Left colon (tissue), 2 donors: Measurements from ENCODE around the gene ADCY3. TPM values are rescaled to one million over a fixed set of nuclear protein-coding genes. Genes with fewer than 3 reads are reported as not detected.

Source experiments
- ATAC-seq: fragments of 200-7000 bp; cut with Tn5 transposase; one replicate; pipeline ENCODE4 v1.9.1; 2020; ENCODE audit warnings: mild to moderate bottlenecking, moderate library complexity
- DNase-seq, 2 donors: peaks; one replicate each; pipeline ENCODE4 v3.0.0-alpha.2; 2020
- intact Hi-C, 2 donors: fragments of 100-400 bp; cut with DNase I in 1 of 2; cut with micrococcal nuclease in 1 of 2; formaldehyde crosslinking; loops; one replicate each; pipeline versions ENCODE4 v1.11.2 to v1.14.0; 2022; cut with DNase I, micrococcal nuclease
- total RNA-seq, 2 donors: library from RNA; stranded (reverse); fragmentation: NEBNext Ultra II Directional; extraction: Animal tissue kit (Norgen Biotek cat#: 25700); gene quantifications; one replicate each; pipeline ENCODE4 v1.2.1, GENCODE V29; 2021
- donor health status: DM: no; HTN: no; CAD: no.
- donor health status: DM: yes; HTN: yes; CAD: no.

Gene ADCY3
- total RNA-seq, 2 donors from 2014 or later = 30.2 to 36.7 TPM

DNA sequence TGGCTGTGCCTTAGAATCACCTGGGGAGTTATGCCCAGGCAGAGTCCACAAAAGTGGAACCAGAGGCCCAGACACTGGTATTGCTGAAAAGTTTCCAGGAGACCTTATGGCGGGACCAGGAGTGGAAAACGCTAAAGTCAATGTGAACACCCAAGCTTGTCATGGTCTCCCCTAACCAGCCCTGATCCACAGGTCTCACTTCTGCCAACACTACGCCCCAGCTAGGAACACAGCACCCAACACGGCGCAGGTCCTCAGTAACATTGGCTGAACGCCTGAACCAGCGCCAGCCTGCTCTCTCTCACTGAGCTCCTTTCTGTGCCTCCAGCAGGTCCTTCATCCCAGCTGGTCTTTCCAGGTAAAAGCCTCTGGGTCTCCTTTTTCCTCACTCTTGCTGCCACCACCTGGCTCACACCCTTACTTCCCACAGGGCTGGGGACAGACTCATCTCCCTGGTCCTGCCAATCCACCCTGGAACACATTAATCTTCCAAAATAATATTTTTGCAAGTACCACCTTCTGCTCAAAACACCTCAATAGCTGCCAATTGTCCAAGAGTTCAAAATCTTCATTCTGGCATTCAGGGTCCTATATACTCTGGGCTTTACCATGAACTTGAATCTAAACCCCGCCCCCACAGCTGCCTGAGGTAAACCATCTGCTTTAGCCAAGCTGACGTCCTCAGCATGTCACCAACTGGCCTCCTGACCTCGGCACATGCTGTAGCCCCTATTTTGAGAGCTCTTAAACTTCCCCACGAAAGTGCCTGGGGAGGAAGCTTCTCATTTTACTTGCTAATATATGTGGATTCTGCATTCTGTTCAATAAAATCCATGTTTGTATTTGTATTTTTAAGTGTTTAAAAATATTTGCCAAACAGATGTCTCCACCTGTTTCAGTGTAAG, 34.6 kb downstream of the ADCY3 start:
- DNase-seq (no peak), ATAC-seq (no peak)
- intact Hi-C loops = no loop called here

DNA sequence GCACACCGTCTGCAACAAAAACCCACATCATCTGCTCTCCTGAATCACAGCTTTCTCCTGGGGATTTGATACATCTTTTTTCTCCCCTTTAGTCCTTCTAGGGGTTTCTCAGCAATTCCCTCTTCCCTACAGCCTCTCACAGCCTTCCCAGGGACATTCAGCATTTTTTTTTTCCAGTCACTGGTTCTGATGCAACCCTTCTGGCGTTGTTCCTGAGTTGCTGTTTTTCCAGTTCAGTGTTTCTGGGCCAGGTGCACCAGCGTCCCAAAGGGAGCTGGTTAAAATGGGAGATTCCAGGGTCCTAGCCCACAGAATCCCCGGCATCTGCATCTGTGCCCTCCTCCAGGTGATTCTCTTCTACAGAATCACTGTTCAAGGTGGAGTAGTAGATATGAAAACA, 36.1 kb downstream of the ADCY3 start:
- intact Hi-C loops = no loop called here
- ATAC-seq (no peak), DNase-seq (no peak)

- intact Hi-C loops = no loop called here
- no peak for ATAC-seq
- DNase-seq = no peak
These were observed 38.4 kb downstream of the ADCY3 start for GRCh38 chr2:24881623-24882022.

DNA sequence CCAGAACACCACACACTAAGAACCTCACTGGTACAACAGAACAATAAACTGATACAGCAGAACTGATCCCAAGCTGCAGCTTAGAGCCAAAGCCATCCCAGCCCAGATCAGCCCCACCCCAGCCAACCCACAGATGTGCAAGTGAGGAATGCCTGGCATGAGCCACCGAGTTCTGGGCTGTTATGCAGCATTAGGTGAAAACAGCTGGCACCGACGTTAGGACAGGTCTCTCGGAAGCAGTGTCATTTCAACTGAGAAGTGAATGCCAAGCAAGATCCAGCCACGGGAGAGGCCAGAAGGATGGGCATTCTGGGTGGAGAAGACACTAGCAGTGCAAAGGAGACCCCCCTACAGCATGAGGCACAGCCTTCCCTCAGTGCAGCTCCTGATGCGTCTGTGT, 38.9 kb downstream of the ADCY3 start:
- ATAC-seq (no peak), DNase-seq (no peak)
- intact Hi-C loops = no loop called here

- no peak for ATAC-seq
- no peak for DNase-seq
- intact Hi-C loops = no loop called here
These were observed 41.7 kb downstream of the ADCY3 start for GRCh38 chr2:24878341-24878740.

- intact Hi-C loops = no loop called here
These were observed 42.4 kb downstream of the ADCY3 start for GRCh38 chr2:24877646-24878045.

GRCh38 chr2:24877067-24877466, 43.0 kb downstream of the ADCY3 start:
- no peak for DNase-seq
- ATAC-seq = no peak
- intact Hi-C loops = no loop called here

More at GRCh38 chr2:24877646-24878045, 42.4 kb downstream of the ADCY3 start:
- no peak for DNase-seq
- ATAC-seq = no peak

GRCh38 chr2:24875901-24876300, 44.1 kb downstream of the ADCY3 start:
- DNase-seq = no peak
- no peak for ATAC-seq
- intact Hi-C loops = no loop called here

DNA sequence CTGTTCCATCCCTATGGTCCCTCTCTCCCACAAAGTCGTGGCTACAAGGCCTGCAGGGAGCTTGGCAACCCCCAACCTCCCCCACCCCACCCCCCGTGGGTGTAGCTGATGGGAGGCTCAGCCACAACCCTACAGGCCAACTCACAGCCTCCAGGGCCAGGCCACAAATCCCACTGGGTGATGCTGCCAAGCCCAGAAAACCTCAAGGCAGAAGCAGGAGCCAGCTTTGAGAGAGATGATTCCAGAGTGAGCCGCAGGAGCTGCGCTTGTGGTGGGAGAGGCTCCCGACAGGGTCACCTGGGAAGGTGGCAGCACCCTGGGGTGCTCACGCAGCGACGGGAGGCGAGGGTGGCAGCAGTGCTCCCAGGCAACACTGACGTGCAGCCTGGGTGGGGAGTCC, 44.8 kb downstream of the ADCY3 start:
- DNase-seq (no peak), ATAC-seq (no peak)
- intact Hi-C loops = no loop called here

DNA sequence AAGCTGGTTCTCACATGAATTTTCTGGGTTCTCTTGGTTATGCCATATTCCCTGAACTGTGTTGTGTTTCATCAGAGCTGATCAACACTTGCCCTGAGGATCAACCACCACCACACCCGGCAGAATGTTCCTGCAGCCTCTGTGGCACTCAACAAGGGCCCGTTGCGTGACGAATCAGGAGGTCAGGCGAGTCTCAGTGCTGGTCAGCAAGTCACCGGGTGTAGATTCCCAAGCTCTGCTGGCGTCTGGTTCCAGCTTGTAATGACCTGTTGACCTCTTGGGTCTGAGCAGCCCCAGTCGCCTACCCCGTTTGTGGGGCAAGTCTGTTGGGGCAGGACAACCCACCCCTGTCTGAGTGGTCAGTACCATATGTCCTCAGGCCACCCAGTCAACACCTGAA, 46.0 kb downstream of the ADCY3 start:
- ATAC-seq = no peak
- intact Hi-C loops = no loop called here
- DNase-seq = no peak

- ATAC-seq = no peak
- intact Hi-C loops = no loop called here
These were observed 46.4 kb downstream of the ADCY3 start for GRCh38 chr2:24873619-24874018.

DNA sequence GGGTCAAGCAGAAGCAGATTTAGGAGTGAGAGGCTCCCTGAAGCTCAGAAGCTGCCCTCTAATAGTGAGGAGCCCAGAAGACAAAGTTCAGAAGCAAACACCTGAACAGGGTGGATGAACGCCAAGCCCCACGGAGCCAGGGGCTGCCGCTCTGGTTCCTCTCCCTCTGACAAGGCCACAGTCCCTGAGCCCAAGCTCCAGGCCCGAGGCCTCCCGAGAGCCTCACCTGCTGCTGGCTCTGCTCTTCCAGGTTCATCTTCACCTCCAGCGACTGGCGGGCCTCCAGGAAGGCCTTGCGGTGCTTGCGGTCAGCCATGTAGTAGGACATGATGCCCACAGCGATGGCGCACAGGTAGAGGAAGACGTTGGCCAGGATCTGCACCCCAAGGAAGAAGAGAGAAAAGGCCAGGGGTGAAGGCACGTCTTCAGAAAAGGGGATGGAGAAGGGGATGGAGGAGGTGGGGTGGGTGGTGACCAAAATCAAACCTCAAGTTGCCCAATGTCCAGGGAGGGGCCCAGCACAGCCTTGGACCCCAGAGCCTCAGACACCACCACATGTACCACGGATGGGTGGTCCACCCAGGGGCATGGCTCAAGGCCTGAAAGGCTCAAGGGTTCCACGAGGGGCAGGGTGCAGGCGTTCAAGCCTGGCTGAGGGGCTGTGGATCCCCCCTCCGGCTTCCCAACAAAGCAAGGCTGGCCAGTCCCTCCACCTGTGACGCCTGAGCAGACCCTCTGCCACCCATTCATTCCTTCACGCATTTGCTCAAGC, 47.5 kb downstream of the ADCY3 start:
- no peak for ATAC-seq
- intact Hi-C loops = no loop called here

More at GRCh38 chr2:24873619-24874018, 46.4 kb downstream of the ADCY3 start:
- no peak for DNase-seq

DNA sequence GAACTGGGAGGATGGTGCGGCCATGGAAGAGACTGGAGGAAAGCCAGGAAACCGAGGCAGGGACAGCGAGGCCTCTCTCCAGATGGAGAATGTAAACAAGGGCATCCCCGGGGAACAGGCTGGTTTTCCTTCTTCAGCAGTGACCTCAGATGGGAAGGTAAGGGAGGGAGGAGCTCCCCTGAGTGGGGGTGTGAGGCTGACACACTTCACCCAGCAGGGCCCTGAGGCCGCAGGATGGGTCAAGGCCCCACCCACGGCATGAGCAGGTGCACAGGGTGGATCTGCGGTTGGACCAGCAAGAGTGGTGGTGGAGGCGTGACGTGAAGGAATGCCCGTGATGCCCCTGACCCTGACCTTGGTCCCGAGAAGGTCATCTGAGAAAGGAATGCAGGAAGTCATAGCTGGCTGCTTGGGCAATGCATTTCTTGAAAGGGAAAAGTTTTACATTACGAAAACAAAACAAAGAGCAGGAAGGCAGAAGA, 48.1 kb downstream of the ADCY3 start:
- DNase-seq (no peak), ATAC-seq (no peak)

More for the DNA sequence above, 47.5 kb downstream of the ADCY3 start:
- DNase-seq = no peak

GRCh38 chr2:24870891-24871705, 48.9 kb downstream of the ADCY3 start:
- no peak for ATAC-seq
- DNase-seq = no peak
- intact Hi-C loops = no loop called here

More for the DNA sequence above, 48.1 kb downstream of the ADCY3 start:
- intact Hi-C loops = no loop called here

- DNase-seq (no peak), ATAC-seq (no peak)
- intact Hi-C loops = no loop called here
These were observed 49.6 kb downstream of the ADCY3 start for GRCh38 chr2:24870440-24870839.

GRCh38 chr2:24866946-24867345, 53.1 kb downstream of the ADCY3 start:
- intact Hi-C loops = no loop called here
- DNase-seq (no peak), ATAC-seq (no peak)

DNA sequence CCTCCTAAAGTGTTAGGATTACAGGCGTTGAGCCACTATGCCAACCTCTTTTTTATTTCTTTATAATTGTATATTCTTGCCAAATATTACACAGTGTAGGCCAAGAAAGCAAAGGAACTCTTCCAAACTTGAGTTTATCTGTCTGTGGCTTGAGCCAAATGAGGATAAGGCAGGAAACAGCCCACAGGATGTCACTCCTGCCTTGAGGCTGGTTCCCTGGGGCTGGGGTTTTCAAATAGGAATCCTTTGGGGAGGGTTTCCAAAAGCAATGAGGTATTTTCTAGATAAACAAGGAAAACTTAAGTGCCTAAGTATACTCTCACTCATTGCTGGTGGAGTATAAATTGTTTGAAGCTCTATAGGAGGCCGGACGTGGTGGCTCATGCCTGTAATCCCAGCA, 56.4 kb downstream of the ADCY3 start:
- DNase-seq = no peak
- no peak for ATAC-seq
- intact Hi-C loops = no loop called here

- no peak for DNase-seq
- intact Hi-C loops = no loop called here
- no peak for ATAC-seq
These were observed 58.5 kb downstream of the ADCY3 start for GRCh38 chr2:24861500-24861899.

DNA sequence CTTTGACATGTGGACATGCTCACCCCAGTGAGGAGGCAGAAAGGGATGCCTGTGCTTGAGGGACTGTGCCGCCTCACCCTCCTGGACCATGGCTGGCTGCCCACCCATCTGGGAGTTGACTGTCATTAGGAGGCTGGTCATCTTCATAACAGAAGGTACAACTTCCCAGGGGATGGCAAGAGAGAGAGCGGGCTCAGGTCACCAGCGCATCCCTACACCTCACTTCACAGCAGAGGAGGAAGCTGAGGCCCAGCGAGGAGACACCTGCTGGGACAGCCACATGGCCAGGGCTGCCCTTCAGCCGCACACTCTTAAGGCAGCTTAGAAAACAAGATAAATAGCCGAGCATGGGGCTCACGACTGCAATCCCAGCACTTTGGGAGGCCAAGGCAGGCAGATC, 59.4 kb downstream of the ADCY3 start:
- no peak for ATAC-seq
- DNase-seq = no peak
- intact Hi-C loops = no loop called here
